Vagina (tissue), 2 donors: ENCODE data around the gene ZNF695.

Experiments
- CTCF ChIP-seq, 3 experiments: fragments of 450-650 bp in 2 of 3; fragments of 200-600 bp in 1 of 3; sonication (generic) in 1 of 3; IDR thresholded peaks; one replicate each; pipeline ENCODE4 v1.5.1; 2017 to 2019; ENCODE audit warnings: antibody characterized with exemption in 3 of 3, mild to moderate bottlenecking in 2 of 3, moderate library complexity in 2 of 3
- POLR2A ChIP-seq, 2 donors: fragments of 450-650 bp; IDR thresholded peaks; one replicate each; pipeline ENCODE4 v1.6.1; 2017; ENCODE audit warnings: antibody characterized with exemption in 2 of 2, mild to moderate bottlenecking in 2 of 2, moderate library complexity in 2 of 2

- TF ChIP-seq CTCF (IDR thresholded peaks at IDR 0.05) (no peak), POLR2A (IDR thresholded peaks at IDR 0.05) (no peak)
These were observed 41.4 kb downstream of the ZNF695 start for GRCh38 chr1:246966502-246966901.
